Stimulated activated naive B cell treated with anti-CD40 and anti-IgM and Interleukin-4, amounts not matched to agents 10 μg/mL and 1 μg/mL and 100 μg/mL, for 72 hours (primary cell): Measurements from ENCODE around the gene CTSK.
"Not testable (repeated sequence)": the region's sequence is repeated elsewhere in the genome, so short reads cannot be mapped to it uniquely, and the experiment has no call there.

Experiments
- ATAC-seq, 2 donors: fragments of 150-1000 bp; cut with Tn5 transposase; replicated peaks; 2 replicates each; pipeline ENCODE4 v1.10.0; 2021; ENCODE audit warnings: moderate library complexity in 1 of 2
- DNase-seq: peaks from one replicate; pipeline ENCODE4 v3.0.0; 2021
- H3K27ac Mint-ChIP-seq: one replicate; pipeline ENCODE4 v1.8.0; 2022; ENCODE audit warnings: mild to moderate bottlenecking, mixed read lengths
- H3K27me3 Mint-ChIP-seq, 2 donors: one replicate each; pipeline ENCODE4 v1.8.0; 2022; ENCODE audit warnings: mixed read lengths in 2 of 2
- H3K36me3 Mint-ChIP-seq, 2 donors: one replicate each; pipeline ENCODE4 v1.8.0; 2022; ENCODE audit warnings: mixed read lengths in 2 of 2, mild to moderate bottlenecking in 1 of 2
- H3K4me1 Mint-ChIP-seq, 2 donors: one replicate each; pipeline ENCODE4 v1.8.0; 2022; ENCODE audit warnings: mixed read lengths in 2 of 2, mild to moderate bottlenecking in 1 of 2
- H3K4me3 Mint-ChIP-seq, 2 donors: one replicate each; pipeline ENCODE4 v1.8.0; 2022; ENCODE audit warnings: mild to moderate bottlenecking in 2 of 2, mixed read lengths in 2 of 2, moderate library complexity in 1 of 2
- H3K9me3 Mint-ChIP-seq, 2 donors: one replicate each; pipeline ENCODE4 v1.8.0; 2022; ENCODE audit warnings: mixed read lengths in 2 of 2, mild to moderate bottlenecking in 1 of 2

The CTSK gene

DNA sequence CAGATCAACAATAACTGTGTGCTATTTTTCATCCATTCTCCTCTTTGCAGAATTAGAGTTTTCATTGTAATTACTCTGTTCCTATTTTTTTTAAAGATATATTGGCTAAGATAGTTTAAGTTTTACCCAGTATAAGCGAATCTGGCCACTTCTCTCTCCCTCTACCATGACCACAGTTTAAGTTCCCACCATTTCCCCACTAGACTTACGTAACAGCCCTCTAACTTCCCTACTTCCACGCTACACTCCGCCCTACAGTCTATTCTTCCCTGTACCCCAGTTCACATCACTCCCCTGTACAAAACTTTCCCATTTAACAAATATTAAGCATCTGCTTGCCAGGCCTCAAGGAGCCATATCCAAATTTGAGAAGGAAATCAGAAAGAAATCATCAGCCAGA lies 16.5 kb downstream of the CTSK start:
- no peak for ATAC-seq
- Mint-ChIP-seq H3K4me3 (no peak overlapping the region), H3K36me3 (peaks cover 11 to 15% of the 10 kb centered on the region in 2 donors), H3K4me1 (peaks cover 7 to 28% of the 10 kb centered on the region in 2 donors), H3K27me3 (no peaks in the 10 kb centered on the region), H3K9me3 (no peaks in the 10 kb centered on the region), H3K27ac (no peak overlapping the region)
- DNase-seq: no peak

DNA sequence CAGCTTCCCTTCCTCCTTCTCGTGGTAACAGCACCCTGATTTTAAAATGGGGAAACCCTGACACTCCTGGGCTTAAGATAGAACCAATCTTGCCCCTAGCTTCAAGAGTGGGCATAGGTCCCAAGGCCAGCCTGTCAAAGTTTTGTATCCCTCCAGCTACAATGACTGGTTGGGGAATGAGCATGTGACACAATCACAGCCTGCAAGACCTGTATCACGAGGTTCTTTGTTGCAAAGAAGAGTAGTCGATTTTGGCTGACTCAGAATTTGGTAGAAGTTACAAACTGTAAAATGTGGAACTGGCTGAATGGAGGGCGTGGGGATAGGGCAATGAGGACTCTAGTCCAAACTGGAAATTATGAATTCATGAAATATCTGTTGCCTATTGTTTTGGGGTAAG lies 18.7 kb downstream of the CTSK start:
- H3K27ac Mint-ChIP-seq: no peak overlapping the region
- no peaks in the 10 kb centered on the region for H3K27me3 Mint-ChIP-seq
- no peaks in the 10 kb centered on the region for H3K9me3 Mint-ChIP-seq
- H3K36me3 Mint-ChIP-seq: peaks cover 0 to 2% of the 10 kb centered on the region in 2 donors
- DNase-seq (no peak), ATAC-seq (no peak)
- no peak overlapping the region for H3K4me3 Mint-ChIP-seq
- H3K4me1 Mint-ChIP-seq: peaks cover 4 to 21% of the 10 kb centered on the region in 2 donors

DNA sequence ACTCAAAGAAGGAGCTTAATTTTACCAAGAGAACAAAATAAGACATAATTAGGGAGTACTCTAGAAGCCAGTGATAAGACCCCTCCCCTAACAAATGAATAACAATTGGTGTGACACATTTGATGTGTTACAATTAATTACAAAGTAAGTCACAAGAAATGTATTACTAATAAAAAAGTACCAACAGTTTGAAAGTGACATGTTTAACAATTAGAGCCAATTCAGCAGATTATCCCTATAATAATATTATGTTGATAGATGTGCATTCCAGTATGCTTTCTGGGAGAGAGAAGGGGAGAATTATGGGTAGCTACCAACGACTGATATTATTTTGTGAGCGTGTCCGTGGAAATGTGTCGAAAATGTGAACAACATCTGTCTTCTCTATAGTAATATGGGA lies 19.1 kb downstream of the CTSK start:
- ATAC-seq (no peak), DNase-seq (no peak)
- no peaks in the 10 kb centered on the region for H3K9me3 Mint-ChIP-seq
- peaks cover 4 to 21% of the 10 kb centered on the region in 2 donors for H3K4me1 Mint-ChIP-seq
- H3K27me3 Mint-ChIP-seq: no peaks in the 10 kb centered on the region
- no peak overlapping the region for H3K27ac Mint-ChIP-seq
- no peak overlapping the region for H3K4me3 Mint-ChIP-seq
- peaks cover 0 to 2% of the 10 kb centered on the region in 2 donors for H3K36me3 Mint-ChIP-seq

DNA sequence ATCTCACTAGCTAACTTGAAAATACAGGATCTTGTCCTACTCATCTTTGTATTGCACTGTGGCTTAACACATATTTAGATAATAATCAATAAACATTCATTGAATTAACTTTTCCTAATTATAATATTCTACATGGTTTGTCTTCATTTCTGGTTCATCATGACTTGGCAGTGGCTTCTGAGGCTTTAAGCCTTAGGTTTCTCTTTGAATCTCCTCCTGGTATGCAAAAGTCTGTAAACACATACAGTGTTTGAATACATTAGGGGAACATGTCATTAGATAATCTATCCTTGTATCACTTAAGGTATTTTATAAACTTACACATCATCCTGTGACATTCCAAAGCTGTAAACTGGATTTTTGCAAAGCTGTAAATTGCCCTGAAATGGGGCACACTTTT lies 20.6 kb downstream of the CTSK start:
- ATAC-seq (no peak), DNase-seq (no peak)
- Mint-ChIP-seq H3K27ac (no peak overlapping the region), H3K9me3 (no peaks in the 10 kb centered on the region), H3K4me3 (no peak overlapping the region), H3K4me1 (peaks cover 4 to 21% of the 10 kb centered on the region in 2 donors), H3K36me3 (peaks cover 0 to 2% of the 10 kb centered on the region in 2 donors), H3K27me3 (no peaks in the 10 kb centered on the region)

DNA sequence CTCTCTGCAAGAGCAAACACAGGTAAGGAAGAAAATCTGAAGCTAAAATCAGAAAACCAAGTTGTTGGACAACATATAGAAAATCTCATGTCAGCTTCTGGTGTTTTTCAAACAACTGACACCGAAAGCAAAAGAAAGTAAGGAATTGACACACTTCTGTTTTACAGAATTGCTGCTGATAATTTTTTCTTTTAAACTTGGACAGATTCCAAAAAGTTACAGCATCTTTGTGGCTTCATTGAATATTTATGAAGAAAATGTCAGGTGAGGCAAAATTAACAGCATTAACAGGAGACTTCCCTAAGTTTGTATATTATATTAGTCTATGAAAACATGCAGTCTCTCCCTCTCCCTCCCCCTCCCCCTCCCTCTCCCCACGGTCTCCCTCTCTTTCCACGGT lies 27.6 kb downstream of the CTSK start:
- Mint-ChIP-seq H3K36me3 (no peaks in the 10 kb centered on the region), H3K27me3 (no peaks in the 10 kb centered on the region), H3K27ac (no peak overlapping the region), H3K4me3 (no peak overlapping the region), H3K9me3 (no peaks in the 10 kb centered on the region), H3K4me1 (no peaks in the 10 kb centered on the region)
- ATAC-seq (no peak), DNase-seq (no peak)

DNA sequence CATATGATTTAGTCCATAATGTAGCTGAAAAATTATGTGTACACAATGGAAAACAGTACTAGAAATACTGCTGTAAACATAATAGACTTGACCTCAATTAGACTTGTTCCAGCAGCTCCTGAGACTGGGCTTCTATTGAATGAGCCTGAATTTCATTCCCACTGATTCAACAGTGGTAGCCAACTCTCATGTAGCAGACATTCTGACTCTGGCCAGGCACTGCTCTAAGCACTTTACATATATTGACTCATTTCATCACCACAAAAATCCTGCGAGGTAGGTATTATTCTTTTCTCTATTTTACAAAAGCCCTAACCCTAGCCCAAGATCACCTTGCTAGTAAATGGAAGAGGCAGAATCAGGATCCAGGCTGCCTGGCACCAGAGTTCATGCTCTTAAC lies 29.7 kb downstream of the CTSK start:
- Mint-ChIP-seq H3K27me3 (no peaks in the 10 kb centered on the region), H3K4me1 (no peaks in the 10 kb centered on the region), H3K27ac (no peak overlapping the region), H3K9me3 (no peaks in the 10 kb centered on the region), H3K4me3 (no peak overlapping the region), H3K36me3 (no peaks in the 10 kb centered on the region)
- DNase-seq: no peak
- no peak for ATAC-seq

DNA sequence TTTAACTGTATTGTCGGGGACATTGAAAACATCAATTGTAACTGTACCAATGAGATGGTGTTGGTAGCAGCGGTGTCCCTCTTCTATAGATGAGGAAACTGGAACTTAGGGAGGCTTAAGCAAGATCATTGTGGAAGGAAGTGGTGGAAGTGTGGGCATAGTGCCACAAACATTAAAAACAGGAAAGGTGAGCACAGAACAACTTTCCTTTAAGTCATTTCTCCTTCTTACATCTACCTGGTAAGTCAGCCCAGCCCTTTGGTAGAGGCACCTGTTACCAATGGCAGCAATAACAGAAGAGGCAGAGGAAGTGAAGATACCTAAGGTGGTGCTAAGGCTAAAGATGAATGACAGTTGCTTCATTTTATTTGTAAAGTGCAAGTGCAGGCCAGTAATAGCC lies 30.5 kb downstream of the CTSK start:
- Mint-ChIP-seq H3K27ac (no peak overlapping the region), H3K36me3 (no peaks in the 10 kb centered on the region), H3K27me3 (no peaks in the 10 kb centered on the region), H3K9me3 (no peaks in the 10 kb centered on the region), H3K4me3 (no peak overlapping the region), H3K4me1 (no peaks in the 10 kb centered on the region)
- DNase-seq (no peak), ATAC-seq (no peak)

DNA sequence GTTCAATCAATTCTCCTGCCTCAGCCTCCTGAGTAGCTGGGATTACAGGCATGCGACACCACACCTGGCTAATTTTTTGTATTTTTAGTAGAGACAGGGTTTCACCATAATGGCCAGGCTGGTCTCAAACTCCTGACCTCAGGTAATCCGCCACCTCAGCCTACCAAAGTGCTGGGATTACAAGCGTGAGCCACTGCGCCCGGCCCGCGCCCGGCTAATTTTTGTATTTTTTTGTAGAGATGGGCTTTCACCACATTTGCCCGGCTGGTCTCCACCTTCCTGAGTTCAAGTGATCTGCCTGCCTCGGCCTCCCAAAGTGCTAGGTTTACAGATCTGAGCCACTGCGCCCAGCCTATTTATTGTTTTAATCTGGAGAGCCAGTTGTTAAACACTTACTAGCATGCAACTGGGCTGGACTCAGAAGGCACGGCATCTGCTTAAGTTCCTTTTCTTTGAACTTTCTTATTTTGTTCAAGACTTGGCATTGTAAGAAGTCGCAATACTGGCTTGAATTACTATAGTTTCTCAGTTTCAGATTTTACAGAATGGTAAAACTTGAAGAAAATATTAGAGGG lies 32.0 kb downstream of the CTSK start:
- ATAC-seq, H3K4me1 Mint-ChIP-seq, DNase-seq, H3K4me3 Mint-ChIP-seq, H3K27ac Mint-ChIP-seq, H3K36me3 Mint-ChIP-seq, H3K27me3 Mint-ChIP-seq, H3K9me3 Mint-ChIP-seq: not testable (repeated sequence)

DNA sequence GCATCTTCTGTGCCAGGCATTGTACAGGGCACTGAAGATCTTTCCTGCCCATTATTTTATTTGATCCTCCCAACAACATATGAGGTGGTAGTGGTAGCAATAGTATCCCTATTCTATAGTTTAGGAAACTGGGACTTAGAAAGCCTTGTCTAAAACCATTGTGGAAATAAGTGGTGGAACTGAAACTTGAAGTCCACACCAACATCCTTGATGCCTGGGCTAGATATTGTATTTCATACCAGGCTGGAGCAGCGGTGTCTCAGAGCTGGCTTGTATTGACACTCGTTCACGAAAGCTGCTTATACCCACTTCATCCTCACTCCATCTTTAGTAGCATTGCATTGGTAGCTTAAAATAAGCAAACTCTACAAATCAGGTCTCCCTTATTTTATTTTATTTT lies 32.8 kb downstream of the CTSK start:
- no peak for ATAC-seq
- no peak overlapping the region for H3K4me3 Mint-ChIP-seq
- H3K36me3 Mint-ChIP-seq: no peaks in the 10 kb centered on the region
- no peaks in the 10 kb centered on the region for H3K4me1 Mint-ChIP-seq
- no peaks in the 10 kb centered on the region for H3K27me3 Mint-ChIP-seq
- no peak for DNase-seq
- no peak overlapping the region for H3K27ac Mint-ChIP-seq
- no peaks in the 10 kb centered on the region for H3K9me3 Mint-ChIP-seq

DNA sequence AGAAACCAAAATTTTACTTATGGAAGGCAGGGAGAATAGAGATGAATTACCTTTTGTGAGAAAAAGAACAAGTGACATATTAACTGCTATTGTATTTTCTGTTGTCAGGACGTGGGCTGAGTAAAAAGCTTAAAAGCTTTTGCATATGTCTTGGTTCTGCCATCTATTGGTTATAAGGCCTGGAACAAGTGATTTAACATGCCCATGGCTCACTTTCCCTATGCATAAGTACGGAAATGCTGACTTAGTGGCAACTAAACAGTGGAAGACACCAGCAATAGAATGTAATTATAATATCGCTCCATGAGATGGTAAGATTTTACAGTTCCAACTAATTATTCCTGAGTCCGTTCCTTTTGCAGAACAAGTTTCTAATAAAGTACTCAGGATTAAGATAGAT lies 35.7 kb downstream of the CTSK start:
- H3K9me3 Mint-ChIP-seq: no peaks in the 10 kb centered on the region
- no peak for DNase-seq
- no peak for ATAC-seq
- H3K4me1 Mint-ChIP-seq: no peaks in the 10 kb centered on the region
- no peak overlapping the region for H3K27ac Mint-ChIP-seq
- no peaks in the 10 kb centered on the region for H3K27me3 Mint-ChIP-seq
- H3K4me3 Mint-ChIP-seq: no peak overlapping the region
- no peaks in the 10 kb centered on the region for H3K36me3 Mint-ChIP-seq

DNA sequence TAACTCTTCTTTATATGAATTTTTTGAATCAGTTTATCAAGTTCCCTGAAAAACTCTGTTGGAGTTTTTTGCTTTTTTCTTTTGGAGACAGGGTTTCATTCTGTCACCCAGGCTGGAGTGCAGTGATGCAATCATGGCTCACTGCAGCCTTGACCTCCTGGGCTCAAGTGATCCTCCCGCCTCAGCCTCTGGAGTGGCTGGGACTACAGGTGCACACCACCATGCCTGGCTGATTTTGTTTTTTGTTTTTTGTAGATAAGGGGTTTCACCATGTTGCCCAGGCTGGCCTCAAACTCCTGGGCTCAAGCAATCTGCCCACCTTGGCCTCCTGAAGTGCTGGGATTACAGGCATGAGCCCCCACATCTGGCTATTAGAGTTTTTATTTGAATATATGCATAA lies 40.4 kb downstream of the CTSK start:
- not testable (repeated sequence) for H3K9me3 Mint-ChIP-seq, ATAC-seq, H3K27me3 Mint-ChIP-seq, H3K36me3 Mint-ChIP-seq, DNase-seq, H3K27ac Mint-ChIP-seq, H3K4me3 Mint-ChIP-seq
- H3K4me1 Mint-ChIP-seq: peaks cover 13 to 37% of the 10 kb centered on the region in 2 donors

DNA sequence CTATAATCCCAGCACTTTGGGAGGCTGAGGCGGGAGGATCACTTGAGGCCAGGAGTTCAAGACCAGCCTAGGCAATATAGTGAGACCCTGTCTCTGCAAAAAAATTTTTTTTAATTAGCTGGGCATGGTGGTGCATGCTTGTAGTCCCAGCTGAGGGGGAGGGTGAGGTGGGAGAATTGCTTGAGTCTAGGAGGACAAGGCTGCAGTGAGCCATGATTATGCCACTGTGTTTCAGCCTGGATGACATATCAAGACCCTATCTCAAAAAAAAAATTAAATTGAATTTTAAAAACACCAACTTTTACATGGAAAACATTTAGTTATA lies 42.1 kb downstream of the CTSK start:
- peak overlapping the region; percentile 100 for H3K27ac Mint-ChIP-seq
- H3K36me3 Mint-ChIP-seq: peaks cover 18 to 20% of the 10 kb centered on the region in 2 donors
- not testable (repeated sequence) for H3K9me3 Mint-ChIP-seq, DNase-seq, H3K27me3 Mint-ChIP-seq
- H3K4me3 Mint-ChIP-seq: peak overlapping the region; percentile 99 to 100
- peaks cover 19 to 45% of the 10 kb centered on the region in 2 donors for H3K4me1 Mint-ChIP-seq
- peak in 1 of 2 donors; percentile 49 for ATAC-seq

DNA sequence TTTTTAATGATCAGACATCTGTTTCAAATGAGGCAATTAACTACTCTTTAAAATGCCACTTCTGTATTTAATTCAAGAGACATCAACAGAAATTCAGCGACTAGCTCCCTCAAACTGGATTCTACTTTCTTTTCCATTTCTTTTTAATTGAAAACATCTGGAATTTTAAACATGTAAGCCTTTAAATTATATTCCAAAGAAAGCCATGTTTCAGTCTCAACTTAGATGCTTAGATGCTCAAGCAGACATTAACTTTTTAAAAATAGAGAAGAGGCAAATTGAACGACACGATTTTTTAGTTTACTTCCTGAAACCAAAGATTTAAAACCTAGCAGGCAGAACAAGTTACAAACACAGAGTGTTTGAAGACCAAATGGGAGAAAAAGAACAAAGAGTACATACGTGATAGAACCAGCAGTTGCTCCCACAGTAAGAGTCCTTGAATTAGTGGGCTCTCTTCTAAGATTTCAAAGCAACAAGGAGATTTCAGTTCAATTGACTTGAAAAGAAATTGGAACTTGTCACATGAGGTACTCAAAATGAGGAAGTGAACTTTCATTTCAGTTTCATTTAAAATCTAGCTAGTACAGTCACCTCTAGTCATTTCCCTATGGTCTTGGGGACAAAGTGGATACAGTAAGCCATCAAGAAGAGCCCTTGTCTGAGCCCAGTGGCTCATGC lies 42.6 kb downstream of the CTSK start, which contains the start of gene CTSS:
TSS of gene CTSS (minus strand) at position 483 of the 681 bp plus-strand sequence. CDS start 1,015 bp downstream, outside the sequence.
- Mint-ChIP-seq H3K4me3 (peak within 1 kb of the TSS; percentile 99 to 100), H3K4me1 (peaks cover 19 to 49% of the 10 kb centered on the region in 2 donors), H3K9me3 (peaks cover 0 to under 1% of the 10 kb centered on the region in 2 donors), H3K27me3 (no peaks in the 10 kb centered on the region), H3K27ac (peak within 1 kb of the TSS; percentile 100), H3K36me3 (peaks cover 22 to 25% of the 10 kb centered on the region in 2 donors)
- ATAC-seq: peak; percentile 97 to 98
- peak; percentile 4 for DNase-seq

DNA sequence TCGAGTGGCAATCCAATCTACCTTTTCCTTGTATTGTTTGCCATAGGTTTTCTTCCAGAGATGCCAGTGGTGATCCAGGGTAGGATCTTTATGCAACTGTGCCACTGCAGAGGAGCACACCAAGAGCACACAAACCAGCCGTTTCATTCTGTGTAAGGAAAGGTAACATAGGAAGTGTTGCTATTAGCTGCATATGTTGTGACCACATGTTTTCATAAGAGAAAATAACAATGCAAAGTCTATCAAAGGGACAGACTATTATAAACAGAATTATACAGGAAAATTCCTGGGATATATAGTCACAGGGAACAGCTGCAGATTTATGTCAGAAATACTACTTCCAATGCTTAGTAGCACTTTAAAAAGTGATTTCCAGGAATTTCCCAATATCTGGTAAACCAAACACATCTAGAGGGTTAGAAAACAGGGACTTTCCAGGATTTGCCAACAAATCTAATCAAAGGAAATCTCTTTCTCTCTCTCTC lies 43.4 kb downstream of the CTSK start:
- ATAC-seq: peak in 1 of 2 donors; percentile 42
- Mint-ChIP-seq H3K4me3 (peak overlapping the region; percentile 99 to 100), H3K9me3 (peaks cover 0 to 4% of the 10 kb centered on the region in 2 donors), H3K27ac (peak overlapping the region; percentile 100), H3K4me1 (peaks cover 27 to 57% of the 10 kb centered on the region in 2 donors), H3K36me3 (peaks cover 29 to 30% of the 10 kb centered on the region in 2 donors), H3K27me3 (no peaks in the 10 kb centered on the region)
- no peak for DNase-seq

DNA sequence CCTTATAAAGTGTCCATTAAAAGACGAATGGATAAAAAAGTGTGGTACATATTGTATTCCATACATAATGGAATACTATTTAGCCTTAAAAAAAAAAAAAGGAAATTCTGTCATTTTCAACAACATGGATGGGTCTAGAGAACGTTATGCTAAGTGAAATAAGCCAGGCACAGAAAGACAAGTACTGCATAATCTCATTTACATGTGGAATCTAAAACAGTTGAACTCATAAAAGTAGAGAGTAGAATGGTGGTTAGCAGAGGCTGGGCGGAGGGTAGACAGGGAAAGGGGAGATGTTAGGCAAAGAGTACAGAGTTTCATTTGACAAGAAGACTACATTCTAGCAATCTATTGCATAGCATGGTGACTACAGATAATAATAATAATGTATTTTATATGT lies 45.0 kb downstream of the CTSK start:
- no peaks in the 10 kb centered on the region for H3K27me3 Mint-ChIP-seq
- H3K36me3 Mint-ChIP-seq: peaks cover 32 to 37% of the 10 kb centered on the region in 2 donors
- peak overlapping the region; percentile 34 to 47 for H3K4me3 Mint-ChIP-seq
- H3K27ac Mint-ChIP-seq: peak overlapping the region; percentile 52
- H3K9me3 Mint-ChIP-seq: peaks cover 0 to 4% of the 10 kb centered on the region in 2 donors
- peaks cover 27 to 68% of the 10 kb centered on the region in 2 donors for H3K4me1 Mint-ChIP-seq
- DNase-seq: no peak
- ATAC-seq: no peak
